OCI-M2 (cell line): ENCODE results near the gene NLGN1.

Experiments
- DNase-seq: peaks from one replicate; lab custom pipeline; 2025; ENCODE audit not compliant: unreplicated experiment; lab: John Stamatoyannopoulos, UW

The NLGN1 gene

DNA sequence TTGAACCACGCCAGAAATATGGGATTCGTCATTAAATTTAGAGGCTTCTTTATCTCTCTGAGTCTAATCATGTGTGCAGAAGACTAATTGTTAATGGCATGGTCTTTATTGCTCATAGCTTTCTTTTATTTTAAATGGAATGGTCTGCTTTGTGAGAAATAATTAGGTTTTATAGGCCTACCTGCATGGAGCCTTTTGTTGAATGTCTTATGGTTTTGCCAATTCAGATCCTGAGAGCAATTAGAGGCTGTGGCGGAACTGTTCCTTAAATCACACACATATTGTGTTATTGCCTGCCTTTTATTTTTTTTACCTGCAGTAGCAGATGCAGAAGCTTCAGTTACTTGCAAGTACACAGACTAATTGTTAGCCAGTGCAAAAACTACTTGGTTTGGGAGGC lies 306.2 kb downstream of the NLGN1 start:
- no peak for DNase-seq

- no peak for DNase-seq
Measured at GRCh38 chr3:173706630-173707029, 309.1 kb downstream of the NLGN1 start.

- no peak for DNase-seq
Measured at GRCh38 chr3:173708191-173708590, 310.6 kb downstream of the NLGN1 start.

GRCh38 chr3:173709026-173709425 lies 311.5 kb downstream of the NLGN1 start:
- DNase-seq = no peak

DNA sequence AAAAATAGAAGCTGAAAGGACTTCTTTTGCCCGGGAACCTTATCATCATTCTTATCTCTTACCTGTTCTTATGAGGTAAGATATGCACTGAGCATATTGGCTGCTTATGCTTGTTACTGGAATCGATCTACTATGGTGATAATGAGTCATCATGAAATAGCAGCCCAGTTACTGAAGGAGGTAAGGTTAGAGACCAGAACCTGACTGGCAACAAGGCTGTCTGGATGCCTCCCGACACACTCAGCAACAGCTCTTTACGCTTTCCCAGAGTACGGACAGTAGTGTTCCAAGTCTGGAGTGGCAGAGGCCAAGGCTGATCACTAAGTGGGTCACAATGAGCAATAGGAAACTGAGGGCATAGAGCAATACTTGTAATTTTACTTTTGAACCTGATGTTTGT lies 314.1 kb downstream of the NLGN1 start:
- no peak for DNase-seq

GRCh38 chr3:173719585-173719984 lies 322.0 kb downstream of the NLGN1 start:
- no peak for DNase-seq

GRCh38 chr3:173725507-173725906 lies 328.0 kb downstream of the NLGN1 start:
- DNase-seq = no peak

- DNase-seq = no peak
Measured at GRCh38 chr3:173730391-173730790, 332.8 kb downstream of the NLGN1 start.

GRCh38 chr3:173732237-173732636 lies 334.7 kb downstream of the NLGN1 start:
- no peak for DNase-seq

GRCh38 chr3:173733029-173733652 lies 335.6 kb downstream of the NLGN1 start:
- no peak for DNase-seq

DNA sequence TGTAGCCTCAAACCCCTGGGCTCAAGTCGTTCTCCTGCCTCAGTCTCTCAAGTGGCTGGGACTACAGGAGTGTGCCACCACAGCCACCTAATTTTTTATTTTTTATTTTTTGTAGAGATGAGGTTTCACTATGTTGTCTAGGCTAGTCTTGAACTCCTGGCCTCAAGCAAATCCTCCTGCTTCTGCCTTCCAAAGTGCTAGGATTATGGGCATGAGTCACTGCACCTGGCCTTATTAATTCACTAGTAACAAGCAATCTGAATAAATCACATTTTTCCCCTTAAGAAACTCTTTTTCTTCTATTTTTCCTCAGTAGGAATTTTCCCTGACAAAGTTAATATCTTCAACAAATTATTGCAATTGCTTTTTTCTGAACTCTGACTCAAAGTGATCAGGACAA lies 336.9 kb downstream of the NLGN1 start:
- no peak for DNase-seq

DNA sequence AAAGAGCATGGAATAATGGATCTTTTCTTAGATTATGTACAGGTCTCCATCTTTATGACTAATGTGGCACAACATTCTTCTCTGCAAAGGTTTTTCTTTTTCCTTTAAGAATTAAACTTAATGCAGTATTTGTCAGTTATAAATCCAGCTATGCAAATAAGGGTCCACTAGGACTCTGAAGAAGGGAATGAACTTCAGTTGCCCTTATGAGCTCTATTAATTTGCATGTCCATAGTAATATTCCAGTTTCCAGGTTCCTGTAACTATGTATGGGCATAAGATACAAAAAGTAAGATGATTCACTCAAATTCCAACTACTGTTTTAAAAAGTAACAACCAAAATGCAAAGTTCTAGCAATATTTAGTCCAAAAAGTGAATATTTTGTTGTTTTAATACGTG lies 337.4 kb downstream of the NLGN1 start:
- DNase-seq = no peak

DNA sequence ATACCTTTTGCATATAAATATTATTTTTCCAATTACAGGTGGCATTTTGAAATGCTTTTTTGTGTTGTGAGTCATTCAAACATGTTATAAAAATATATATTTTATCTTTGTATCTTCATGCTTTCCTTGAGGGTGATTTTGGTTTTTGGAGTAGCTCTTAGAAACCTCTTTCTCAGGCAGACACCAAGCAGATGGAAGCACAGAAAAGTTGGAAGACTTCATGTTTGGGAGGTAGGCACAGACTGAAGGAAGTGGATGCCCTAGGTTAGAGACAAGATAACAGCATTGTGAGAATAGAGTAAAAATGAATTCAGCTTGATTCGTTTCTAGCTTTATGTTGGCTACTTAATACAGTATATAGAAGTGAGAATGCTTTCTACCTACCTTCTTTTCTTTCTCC lies 338.3 kb downstream of the NLGN1 start:
- DNase-seq = no peak

- no peak for DNase-seq
Measured at GRCh38 chr3:173737167-173737808, 339.7 kb downstream of the NLGN1 start.

- DNase-seq = no peak
Measured at GRCh38 chr3:173739726-173740125, 342.2 kb downstream of the NLGN1 start.

GRCh38 chr3:173742491-173742890 lies 344.9 kb downstream of the NLGN1 start:
- DNase-seq = no peak

DNA sequence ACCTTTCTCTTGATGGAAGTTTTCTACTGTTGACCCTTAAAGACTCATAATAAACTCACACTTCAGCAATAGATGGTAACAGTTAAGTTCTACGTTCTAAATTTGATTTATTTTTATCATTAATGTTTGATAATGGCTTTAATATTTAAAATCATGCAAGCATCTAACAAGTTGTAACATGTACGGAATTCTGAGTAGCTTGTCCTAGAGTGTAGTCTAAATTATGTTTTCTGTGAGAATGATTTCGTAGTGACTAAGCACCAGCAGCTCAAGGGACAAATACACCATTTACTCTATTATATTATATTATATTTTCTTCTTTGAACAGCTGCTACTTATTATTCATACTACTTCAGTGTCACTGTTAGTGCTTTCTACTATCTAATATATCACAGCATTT lies 345.6 kb downstream of the NLGN1 start:
- DNase-seq = no peak

DNA sequence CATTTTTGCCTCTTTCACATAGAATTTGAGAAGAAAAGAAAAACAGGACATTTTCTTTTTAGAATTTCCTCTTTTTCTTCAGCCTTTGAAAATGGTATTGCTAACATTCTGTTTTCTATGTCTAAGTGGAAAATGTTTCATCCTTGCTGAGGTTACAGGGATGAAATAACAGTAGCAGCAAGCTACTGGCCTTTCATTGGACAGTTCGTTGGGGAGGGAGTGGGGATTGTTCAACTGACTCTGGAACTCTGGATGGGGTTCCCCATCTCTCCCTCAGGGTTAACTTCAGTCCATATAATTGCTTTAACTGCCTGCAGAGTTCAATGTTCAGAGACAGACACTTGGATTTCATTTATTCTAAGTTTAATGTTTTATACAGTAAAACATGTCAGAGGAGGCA lies 346.0 kb downstream of the NLGN1 start:
- DNase-seq = no peak

DNA sequence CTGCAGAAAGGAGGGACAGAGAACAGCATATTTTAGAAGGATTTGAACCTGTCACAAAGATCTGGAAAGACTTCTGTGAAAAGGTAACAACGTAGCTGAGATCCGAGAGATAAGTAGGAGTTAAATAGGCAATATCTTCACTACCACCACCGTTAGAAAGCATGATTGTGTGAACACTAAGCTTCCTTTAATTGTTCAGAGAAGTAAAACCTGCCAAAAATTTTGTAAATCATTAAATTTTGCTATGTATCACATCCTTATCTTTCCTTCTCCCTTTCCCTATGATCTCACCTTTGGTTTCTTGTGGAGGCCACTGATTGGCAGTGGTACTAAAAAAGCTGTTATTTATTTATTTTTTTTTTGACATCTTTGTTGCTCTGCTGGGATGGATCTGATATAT lies 346.9 kb downstream of the NLGN1 start:
- no peak for DNase-seq

- no peak for DNase-seq
Measured at GRCh38 chr3:173744895-173745294, 347.4 kb downstream of the NLGN1 start.

GRCh38 chr3:173745952-173746682 lies 348.6 kb downstream of the NLGN1 start:
- DNase-seq = no peak

GRCh38 chr3:173747427-173747826 lies 349.9 kb downstream of the NLGN1 start:
- DNase-seq = no peak
